Keratinocyte (primary cell): Measurements from ENCODE around the gene KCNMA1. TPM values are rescaled to one million over a fixed set of nuclear protein-coding genes. Genes with fewer than 3 reads are reported as not detected.

Source experiments
- DNase-seq: peaks from one replicate; pipeline ENCODE4 v3.0.0-alpha.2; 2011; ENCODE audit warnings: low read depth, missing footprints, low spot score
- FAIRE-seq: peaks from 2 replicates; lab custom pipeline; 2011; peaks lifted over from hg19 to GRCh38; lab: Jason Lieb, UNC
- H2AFZ ChIP-seq: 2 replicates; pipeline ENCODE4 v1.6.0; 2012; ENCODE audit warnings: low read length, control low read depth, inconsistent platforms; ENCODE audit not compliant: control insufficient read depth
- H3K27ac ChIP-seq: 2 replicates; pipeline ENCODE4 v1.5.1; 2011; ENCODE audit warnings: low read length; ENCODE audit not compliant: control insufficient read depth, insufficient read depth
- H3K27me3 ChIP-seq: 3 replicates; pipeline ENCODE4 v1.6.0; 2011; ENCODE audit warnings: low read length; ENCODE audit not compliant: control insufficient read depth, insufficient read depth; ENCODE audit errors: extremely low read depth
- H3K36me3 ChIP-seq, 2 experiments: 2 replicates in 1 of 2; 3 replicates in 1 of 2; pipeline ENCODE4 v1.5.1; 2011; ENCODE audit warnings: low read length in 2 of 2, mild to moderate bottlenecking in 1 of 2; ENCODE audit not compliant: control insufficient read depth in 2 of 2, insufficient read depth in 2 of 2; ENCODE audit errors: extremely low read depth in 1 of 2
- H3K4me1 ChIP-seq: 3 replicates; pipeline ENCODE4 v1.5.1; 2011; ENCODE audit warnings: low read length; ENCODE audit not compliant: control insufficient read depth, insufficient read depth; ENCODE audit errors: extremely low read depth
- H3K4me2 ChIP-seq: 3 replicates; pipeline ENCODE4 v1.6.0; 2011; ENCODE audit warnings: low read depth, low read length; ENCODE audit not compliant: control insufficient read depth, insufficient read depth; ENCODE audit errors: extremely low read depth
- H3K4me3 ChIP-seq, 3 experiments: fragments of 200-600 bp in 1 of 3; sonication (generic) in 1 of 3; 2 replicates in 2 of 3; 3 replicates in 1 of 3; pipeline ENCODE4 v1.5.1; 2011 to 2016; ENCODE audit warnings: low read length in 3 of 3, mild to moderate bottlenecking in 3 of 3, control low read depth in 2 of 3, inconsistent platforms in 1 of 3, low read depth in 1 of 3, mixed read lengths in 1 of 3, mixed run types in 1 of 3, moderate library complexity in 1 of 3; ENCODE audit not compliant: control insufficient read depth in 2 of 3, insufficient read depth in 2 of 3; ENCODE audit errors: extremely low read depth in 1 of 3
- H3K79me2 ChIP-seq: 2 replicates; pipeline ENCODE4 v1.6.0; 2012; ENCODE audit warnings: low read length; ENCODE audit not compliant: control insufficient read depth, insufficient read depth
- H3K9ac ChIP-seq: 3 replicates; pipeline ENCODE4 v1.6.0; 2011; ENCODE audit warnings: low read length; ENCODE audit not compliant: control insufficient read depth, insufficient read depth; ENCODE audit errors: extremely low read depth
- H3K9me1 ChIP-seq: 3 replicates; pipeline ENCODE4 v1.6.0; 2011; ENCODE audit warnings: low read length; ENCODE audit not compliant: control insufficient read depth, insufficient read depth; ENCODE audit errors: extremely low read depth
- H3K9me3 ChIP-seq: 2 replicates; pipeline ENCODE4 v1.5.1; 2012; ENCODE audit warnings: low read depth, low read length; ENCODE audit not compliant: control insufficient read depth
- H4K20me1 ChIP-seq: 3 replicates; pipeline ENCODE4 v1.6.0; 2011; ENCODE audit warnings: low read length; ENCODE audit not compliant: control insufficient read depth, insufficient read depth; ENCODE audit errors: extremely low read depth
- CTCF ChIP-seq, 3 experiments: IDR thresholded peaks in 1 of 3; conservative IDR thresholded peaks in 1 of 3; optimal IDR thresholded peaks in 1 of 3; 2 replicates in 2 of 3; 3 replicates in 1 of 3; pipeline versions ENCODE3 to v1.5.1; 2011; ENCODE audit warnings: low read length in 3 of 3, mild to moderate bottlenecking in 3 of 3, moderate library complexity in 2 of 3, control low read depth in 1 of 3, inconsistent platforms in 1 of 3; ENCODE audit not compliant: insufficient read depth in 2 of 3; ENCODE audit errors: extremely low read depth in 1 of 3
- EZH2 ChIP-seq: IDR thresholded peaks from one replicate; pipeline ENCODE4 v1.6.1; 2012; ENCODE audit warnings: inconsistent platforms, mild to moderate bottlenecking, low read length, moderate library complexity
- dilution Hi-C: fragments of 300-500 bp; cut with MboI; formaldehyde crosslinking; loops from one replicate; pipeline ENCODE4 v1.7.0; 2020; ENCODE audit warnings: low sequenced_read_pairs; ENCODE audit not compliant: extremely low pct_ligation_motif_present
- polyA plus RNA-seq, 5 experiments: library from polyadenylated mRNA; depleted of rRNA in 3 of 5; stranded (reverse) in 3 of 5; stranded (forward) in 1 of 5; unstranded in 1 of 5; fragments of >200 nt; gene quantifications; 1 replicate in 1 of 5; 2 replicates in 3 of 5; 3 replicates in 1 of 5; pipeline versions ENCODE4 v1.2.1 to v1.2.3, GENCODE V29; 2011 to 2012; ENCODE audit warnings: missing spikeins in 2 of 5, low read depth in 1 of 5, low replicate concordance in 1 of 5

Gene KCNMA1
- polyA plus RNA-seq, 1 donor (not counting 4 experiments of a cell fraction or from before 2014, with no cell fraction given) = 6.3 TPM

GRCh38 chr10:77219046-77219445 is 418.6 kb downstream of the KCNMA1 start:
- Histone ChIP-seq H3K9ac (no peak overlapping the region), H2AFZ (no peak overlapping the region), H3K4me3 (no peak overlapping the region), H3K36me3 (no peaks in the 10 kb centered on the region), H3K4me2 (no peak overlapping the region), H3K9me1 (no peaks in the 10 kb centered on the region), H3K4me1 (no peaks in the 10 kb centered on the region), H4K20me1 (no peaks in the 10 kb centered on the region), H3K27ac (no peak overlapping the region), H3K9me3 (no peaks in the 10 kb centered on the region), H3K79me2 (no peaks in the 10 kb centered on the region), H3K27me3 (peaks cover 3% of the 10 kb centered on the region)
- DNase-seq (no peak), FAIRE-seq (no peak)
- dilution Hi-C loops = no loop called here
- TF ChIP-seq EZH2 (no peak), CTCF (optimal IDR thresholded peaks at IDR 0.05 in 1 of 3, IDR thresholded peaks at IDR 0.05 in 1 of 3, conservative IDR thresholded peaks at IDR 0.05 in 1 of 3; ENCODE audit: extremely low read depth in 1 of 3, insufficient read depth in 2 of 3, low read length in 3 of 3) (no peak)

GRCh38 chr10:77214799-77215198 is 422.8 kb downstream of the KCNMA1 start:
- FAIRE-seq = no peak

More at GRCh38 chr10:77214799-77215198, 422.8 kb downstream of the KCNMA1 start:
- Histone ChIP-seq H3K79me2 (no peaks in the 10 kb centered on the region), H3K27me3 (peaks cover 3% of the 10 kb centered on the region), H3K4me2 (no peak overlapping the region), H2AFZ (no peak overlapping the region), H3K9me1 (no peaks in the 10 kb centered on the region), H3K4me3 (no peak overlapping the region), H3K27ac (no peak overlapping the region), H3K9me3 (no peaks in the 10 kb centered on the region), H3K4me1 (no peaks in the 10 kb centered on the region), H3K9ac (no peak overlapping the region), H3K36me3 (no peaks in the 10 kb centered on the region), H4K20me1 (no peaks in the 10 kb centered on the region)
- DNase-seq = no peak
- no peak for TF ChIP-seq CTCF (optimal IDR thresholded peaks at IDR 0.05 in 1 of 3, IDR thresholded peaks at IDR 0.05 in 1 of 3, conservative IDR thresholded peaks at IDR 0.05 in 1 of 3; ENCODE audit: extremely low read depth in 1 of 3, insufficient read depth in 2 of 3, low read length in 3 of 3)
- no peak for TF ChIP-seq EZH2
- dilution Hi-C loops = no loop called here
